GM19193 (cell line): ENCODE results near the gene ZNF207.

Source experiments
- POLR2A ChIP-seq: IDR thresholded peaks from 4 replicates; pipeline ENCODE4 v1.6.1; 2011; ENCODE audit not compliant: insufficient read depth, insufficient read length; ENCODE audit errors: extremely low read depth

The ZNF207 gene

DNA sequence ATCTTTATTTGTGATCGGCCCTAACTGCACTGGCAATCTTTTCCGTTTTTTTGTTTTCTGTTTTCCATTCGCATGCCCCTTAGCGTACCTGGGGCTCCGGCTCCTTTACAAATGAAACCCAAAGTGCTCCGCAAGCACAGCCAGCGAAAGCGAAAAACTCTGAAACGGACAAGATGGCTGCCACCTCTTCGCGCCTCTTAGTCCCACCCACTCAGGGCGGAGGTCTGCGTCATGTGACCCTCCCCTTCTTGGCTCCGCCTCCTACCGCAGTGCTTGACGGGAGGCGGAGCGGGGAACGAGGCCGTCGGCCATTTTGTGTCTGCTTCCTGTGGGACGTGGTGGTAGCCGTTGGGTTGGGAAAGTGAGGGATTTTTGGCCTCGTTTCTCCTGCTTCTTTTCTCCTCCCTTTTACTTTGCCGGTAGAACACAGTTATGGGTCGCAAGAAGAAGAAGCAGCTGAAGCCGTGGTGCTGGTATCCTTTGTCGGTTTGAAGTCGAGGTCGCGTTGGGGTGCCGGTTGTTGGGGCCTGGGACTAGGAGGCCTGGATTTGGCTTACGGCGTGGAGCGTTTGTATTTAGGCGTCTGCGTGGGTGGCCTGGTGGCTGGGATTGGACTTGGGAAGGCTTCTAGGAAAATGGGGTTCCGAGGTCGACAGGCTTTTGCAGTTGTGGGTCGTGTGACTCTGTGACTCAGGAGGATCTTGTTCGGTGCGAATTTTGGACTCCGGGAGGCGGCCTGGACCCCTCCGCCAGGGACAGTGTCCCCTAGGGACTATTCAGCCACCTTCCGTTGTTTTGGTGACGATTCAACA is at the start of gene ZNF207:
Gene ZNF207 (plus strand): TSS at position 304 of the 812 bp plus-strand sequence. CDS start 129 bp downstream, at position 433.
- peak; percentile 92 for TF ChIP-seq POLR2A

DNA sequence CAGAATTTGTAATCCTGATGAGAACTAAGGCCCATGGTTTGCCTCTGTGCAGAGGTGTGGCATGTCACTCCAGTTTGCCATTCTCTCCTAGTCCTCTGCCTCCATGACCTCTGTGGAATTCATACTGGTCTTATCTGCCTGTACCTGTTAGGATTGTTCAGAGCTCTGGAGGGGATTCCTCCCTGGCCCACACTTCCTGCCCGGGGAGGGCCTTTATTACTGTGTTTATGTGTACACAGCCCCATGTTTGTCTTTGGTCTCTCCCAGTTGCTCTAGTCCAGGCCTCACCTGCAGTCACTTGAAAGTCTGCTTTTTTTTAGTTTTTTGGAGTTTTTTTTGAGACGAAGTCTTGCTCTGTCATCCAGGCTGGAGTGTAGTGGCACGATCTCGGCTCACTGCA is 47.9 kb upstream of the ZNF207 start:
- TF ChIP-seq POLR2A: no peak

DNA sequence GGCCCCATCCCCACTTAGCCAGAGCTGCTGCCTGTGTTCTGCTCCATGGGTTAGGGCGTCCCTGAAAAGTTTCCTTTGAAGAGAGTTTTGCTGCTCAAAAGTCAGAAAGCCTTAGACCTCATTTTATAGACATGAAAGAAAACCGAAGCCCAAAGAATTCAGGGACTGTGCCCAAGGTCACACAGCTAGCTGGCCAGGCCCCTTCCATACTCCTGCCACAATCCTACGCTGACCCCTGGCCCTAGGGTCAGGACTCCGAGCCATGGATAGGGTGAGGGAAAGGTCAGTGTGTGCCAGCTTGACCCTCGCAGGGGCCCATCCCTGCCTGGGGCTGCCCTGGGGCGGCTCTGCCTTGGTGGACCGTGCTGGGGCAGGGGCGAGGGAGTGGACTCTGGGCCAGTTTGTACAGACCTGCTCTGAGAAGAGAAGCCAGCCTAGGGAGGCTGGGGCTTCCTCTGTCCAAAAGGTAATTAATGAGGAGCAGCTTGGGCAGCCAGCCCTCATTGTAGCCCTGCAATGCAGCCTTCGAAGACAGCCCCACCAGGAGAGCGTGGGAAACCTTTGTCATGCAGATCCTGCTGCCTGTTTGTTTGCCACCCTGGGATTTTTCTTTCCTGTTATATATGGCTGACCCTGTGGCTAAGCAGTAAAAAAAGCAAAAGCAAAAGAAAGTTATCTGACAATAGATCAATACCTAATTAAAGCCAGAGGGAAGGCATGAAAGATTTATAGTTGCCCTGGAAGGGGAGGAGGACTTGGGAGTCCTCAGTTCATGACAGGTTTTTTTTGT is 46.9 kb upstream of the ZNF207 start:
- TF ChIP-seq POLR2A: no peak

DNA sequence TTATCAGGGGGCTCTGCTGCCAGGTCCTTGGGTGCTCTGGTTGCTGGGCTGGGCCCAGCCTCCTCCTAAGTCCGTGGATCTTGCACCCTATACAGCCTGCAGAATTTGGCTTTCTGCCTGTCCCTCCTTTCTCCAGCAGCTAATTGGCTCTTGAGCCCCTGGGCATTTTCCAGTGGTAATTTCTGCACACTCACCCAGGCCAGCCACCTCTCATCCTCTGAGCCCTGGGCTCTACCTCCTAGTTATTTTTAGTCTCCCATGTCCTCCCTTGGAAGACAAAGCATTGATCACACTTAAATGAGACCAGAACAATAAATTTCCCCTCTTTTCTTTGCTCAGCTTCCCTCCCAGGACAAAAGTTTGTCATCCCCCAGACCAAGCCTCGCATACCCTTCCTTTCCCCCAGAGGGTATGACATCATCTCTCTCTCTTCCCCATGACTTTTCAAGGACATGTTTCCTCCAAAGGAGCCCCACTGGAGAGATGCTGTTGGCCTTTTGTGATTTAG is 46.1 kb upstream of the ZNF207 start:
- TF ChIP-seq POLR2A: no peak

DNA sequence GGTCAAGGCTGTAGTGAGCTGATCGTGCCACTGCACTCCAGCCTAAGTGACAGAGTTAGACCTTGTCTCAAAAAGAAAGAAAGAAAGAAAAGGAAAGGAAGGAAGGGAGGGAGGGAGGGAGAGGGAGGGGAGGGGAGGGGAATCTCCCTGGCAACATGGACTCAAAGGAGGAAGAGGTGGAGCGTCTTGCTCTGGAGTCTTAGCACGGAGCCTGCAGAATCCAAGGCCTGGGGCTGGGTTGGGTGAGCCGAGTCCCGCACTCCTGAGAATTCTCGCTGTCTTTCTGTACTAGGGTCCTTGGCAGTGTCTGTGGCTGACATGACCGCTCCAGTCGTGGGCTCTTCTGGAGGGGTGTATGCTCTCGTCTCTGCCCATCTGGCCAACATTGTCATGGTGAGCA is 44.9 kb upstream of the ZNF207 start:
- no peak for TF ChIP-seq POLR2A

DNA sequence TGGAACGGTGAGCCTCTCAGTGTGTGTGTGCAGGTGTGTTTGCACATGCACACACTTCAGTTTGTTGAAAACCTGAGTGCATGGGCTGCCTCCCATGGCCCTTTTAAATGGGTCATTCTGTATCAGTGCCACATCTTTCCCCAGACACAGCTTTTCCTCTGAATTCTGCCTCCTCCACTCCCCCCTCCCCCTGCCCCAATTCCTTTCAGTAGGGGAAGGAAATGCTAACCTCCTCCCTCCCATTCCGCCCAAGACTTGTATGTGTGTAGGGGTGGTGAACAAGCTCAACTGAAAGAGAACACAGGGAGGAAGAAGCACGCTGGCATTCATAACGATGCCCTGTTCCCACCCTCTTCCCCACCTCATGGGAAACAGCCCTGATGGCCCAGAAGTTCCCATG is 42.3 kb upstream of the ZNF207 start:
- TF ChIP-seq POLR2A: no peak

DNA sequence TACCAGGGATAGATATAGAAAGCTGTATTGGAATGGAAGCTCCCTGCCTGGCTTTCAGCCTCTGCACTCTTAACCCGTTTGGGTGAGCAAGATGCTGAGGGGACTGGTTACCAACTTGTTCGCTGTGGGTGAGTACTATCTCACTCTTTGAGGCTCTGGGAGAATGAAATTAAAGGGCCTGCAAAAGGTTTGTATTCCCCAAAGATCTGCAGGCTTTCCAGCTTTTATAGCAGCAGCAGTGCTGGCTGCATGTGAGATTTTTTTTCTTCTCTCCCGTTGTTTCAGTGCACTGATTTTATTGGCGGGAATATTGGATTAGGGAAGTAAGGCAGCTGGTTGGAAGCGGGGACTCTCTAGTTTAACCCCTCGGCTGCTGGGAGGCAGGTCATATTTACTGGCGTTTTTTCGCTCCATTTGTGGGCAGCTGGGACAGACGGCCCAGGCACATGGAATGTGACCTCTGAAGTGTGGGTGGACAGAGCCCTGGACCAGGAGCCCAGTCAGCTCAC is 38.9 kb upstream of the ZNF207 start:
- no peak for TF ChIP-seq POLR2A

DNA sequence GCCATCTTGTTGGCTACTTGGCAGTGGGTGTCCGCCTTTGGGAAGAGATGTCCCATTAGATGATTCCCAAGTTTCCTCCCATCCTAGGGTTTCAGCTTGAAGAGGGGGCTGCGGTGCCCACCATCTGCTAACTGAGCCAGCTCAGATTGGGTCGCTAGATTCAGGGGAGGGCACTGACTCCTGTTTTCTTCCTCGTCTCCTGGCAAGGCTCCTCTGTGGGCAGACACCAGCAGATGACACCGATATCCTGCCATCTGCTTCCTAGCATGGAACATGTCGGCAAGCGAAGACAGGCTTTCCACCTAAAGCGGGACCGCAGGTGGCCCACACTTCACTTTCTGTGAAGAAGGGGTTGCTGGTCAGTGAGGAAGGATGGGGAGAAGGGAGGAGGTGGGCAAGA is 35.3 kb upstream of the ZNF207 start:
- no peak for TF ChIP-seq POLR2A

DNA sequence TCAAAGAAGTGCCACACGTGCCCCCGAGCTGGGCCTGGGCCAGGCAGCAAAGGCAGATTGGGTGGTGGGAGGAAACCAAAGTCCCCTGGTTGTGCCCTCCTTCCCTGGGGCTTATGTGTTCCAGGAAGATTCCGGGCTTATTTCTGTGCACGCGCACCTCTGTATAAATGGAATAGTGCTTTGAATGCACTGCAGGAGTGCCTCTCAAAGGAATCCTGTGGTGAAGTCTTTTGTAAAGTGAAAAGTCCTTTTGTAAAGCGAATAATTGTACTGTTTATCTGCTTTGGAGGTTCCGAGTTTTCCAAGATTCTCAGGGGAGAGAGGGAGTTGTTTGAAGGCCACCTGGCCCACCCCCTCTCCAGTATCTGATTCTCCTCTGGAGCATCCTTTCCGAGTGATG is 34.8 kb upstream of the ZNF207 start:
- TF ChIP-seq POLR2A: no peak

DNA sequence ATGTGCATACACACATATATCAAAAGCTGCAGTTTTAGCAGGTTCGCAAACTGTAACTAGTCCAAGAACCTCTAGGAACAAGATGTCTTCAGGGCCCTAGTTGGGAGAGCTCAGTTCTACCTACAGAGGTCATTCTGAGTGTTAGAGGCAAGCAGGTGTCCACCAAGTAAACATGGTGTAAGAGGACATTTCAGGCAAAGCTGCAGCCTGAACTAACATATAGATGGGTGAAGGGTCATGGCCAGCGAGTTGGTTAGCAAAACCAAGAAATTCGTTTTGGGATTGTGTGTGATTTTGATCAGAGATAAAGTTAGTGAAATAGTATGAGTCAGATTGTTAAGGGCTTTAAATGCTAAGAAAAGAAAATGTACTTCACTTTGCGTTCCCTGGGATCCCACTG is 32.6 kb upstream of the ZNF207 start:
- TF ChIP-seq POLR2A: no peak

DNA sequence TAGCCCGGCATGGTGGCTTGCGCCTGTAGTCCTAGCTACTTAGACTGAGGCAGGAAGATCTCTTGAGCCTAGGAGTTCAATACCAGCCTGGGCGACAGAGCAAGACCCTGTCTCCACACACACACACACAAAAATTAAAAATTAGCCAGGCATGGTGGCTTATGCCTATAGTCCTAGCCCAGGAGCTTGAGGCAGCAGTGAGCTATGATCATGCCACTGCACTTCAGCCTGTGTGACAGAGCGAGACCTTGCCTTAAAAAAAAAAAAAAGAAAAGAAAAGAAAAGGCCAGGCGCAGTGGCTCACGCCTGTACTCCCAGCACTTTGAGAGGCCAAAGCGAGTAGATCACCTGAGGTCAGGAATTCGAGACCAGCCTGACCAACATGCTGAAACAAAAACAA is 31.9 kb upstream of the ZNF207 start:
- no peak for TF ChIP-seq POLR2A

DNA sequence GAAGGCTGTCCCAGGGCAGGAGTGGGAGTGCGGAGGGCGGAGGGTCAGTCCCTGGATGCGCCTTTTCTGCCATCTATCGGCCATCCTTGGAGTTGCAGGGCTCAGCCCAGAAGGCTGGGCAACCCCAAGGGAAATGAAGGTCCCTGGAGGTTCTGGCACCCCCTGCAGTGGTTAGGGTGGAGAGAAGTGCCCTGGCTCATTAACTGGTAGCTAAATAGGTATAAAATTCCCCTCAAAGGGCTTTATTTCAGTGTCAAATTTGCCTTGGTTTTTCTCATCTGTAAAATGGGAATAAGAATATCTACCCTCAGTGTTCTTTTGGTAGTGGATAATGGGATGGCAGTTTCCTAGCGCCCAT is 30.4 kb upstream of the ZNF207 start:
- TF ChIP-seq POLR2A: no peak

DNA sequence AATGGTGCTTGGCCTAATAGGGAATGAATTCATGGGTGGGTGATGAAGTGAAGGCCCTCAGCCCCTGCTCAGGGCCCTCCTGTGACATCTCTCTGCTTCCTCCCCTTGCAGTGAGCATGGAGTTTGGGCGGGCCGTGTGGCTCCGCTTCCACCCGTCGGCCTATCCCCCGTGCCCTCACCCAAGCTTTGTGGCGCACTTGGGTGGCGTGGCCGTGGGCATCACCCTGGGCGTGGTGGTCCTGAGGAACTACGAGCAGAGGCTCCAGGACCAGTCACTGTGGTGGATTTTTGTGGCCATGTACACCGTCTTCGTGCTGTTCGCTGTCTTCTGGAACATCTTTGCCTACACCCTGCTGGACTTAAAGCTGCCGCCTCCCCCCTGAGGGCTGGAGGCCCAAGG is 29.1 kb upstream of the ZNF207 start:
- no peak for TF ChIP-seq POLR2A

DNA sequence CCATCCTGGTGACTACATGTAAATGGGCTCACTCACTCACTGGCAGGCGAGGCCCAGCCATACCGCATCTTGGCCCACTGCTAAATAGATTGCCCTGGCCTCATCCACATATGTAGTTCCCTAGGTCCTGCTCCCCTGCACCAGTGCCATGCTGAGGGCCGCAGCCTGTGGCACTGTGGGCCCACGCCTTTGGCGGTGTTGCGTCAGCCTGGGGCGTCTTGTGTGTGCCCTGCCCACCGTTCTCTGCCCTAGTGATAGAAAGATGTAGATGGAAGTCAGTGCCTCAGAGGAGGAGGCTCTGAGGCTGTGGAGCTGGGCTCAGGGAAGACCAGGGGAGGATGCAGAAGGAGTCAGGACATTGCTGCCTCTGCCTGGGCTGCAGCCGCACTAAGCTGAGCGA is 26.9 kb upstream of the ZNF207 start:
- TF ChIP-seq POLR2A: no peak

DNA sequence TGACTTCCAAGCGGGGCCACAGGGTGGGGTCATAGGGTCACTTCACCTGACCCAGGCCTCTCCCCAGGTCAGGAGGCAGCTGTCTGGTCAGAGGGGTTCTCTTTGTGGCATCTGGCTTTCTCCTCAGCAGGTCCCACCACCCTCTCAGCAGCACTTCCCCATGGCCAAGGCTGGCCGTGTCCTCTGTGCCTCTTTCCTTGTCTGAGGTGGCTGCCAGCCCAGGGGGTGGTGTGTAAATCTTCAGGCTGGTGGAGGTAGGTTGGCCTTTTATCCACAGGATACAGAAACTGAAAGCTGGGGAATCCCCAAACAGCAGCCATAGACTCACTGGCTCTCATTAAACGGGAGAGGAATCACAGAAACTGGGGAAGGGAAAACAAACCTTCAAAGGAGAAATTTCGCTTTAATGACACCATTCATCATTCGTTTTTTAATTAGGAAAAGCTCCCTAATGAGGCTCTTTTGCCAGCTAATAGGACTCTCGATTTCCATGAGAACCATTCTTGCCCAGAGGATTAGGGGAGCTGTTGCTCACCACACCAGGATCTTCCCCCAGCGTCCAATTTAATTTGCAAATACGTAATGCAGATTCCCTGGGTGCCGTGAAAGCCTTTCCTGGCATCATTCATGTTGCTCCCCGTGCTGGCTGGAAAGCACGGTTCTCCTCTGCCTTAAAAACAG is 26.0 kb upstream of the ZNF207 start:
- no peak for TF ChIP-seq POLR2A
